Body of pancreas (tissue), 4 donors: Measurements from ENCODE around the gene S1PR1. TPM values are rescaled to one million over a fixed set of nuclear protein-coding genes. Genes with fewer than 3 reads are reported as not detected.

Experiments used
- ATAC-seq: fragments of 150-250 bp; one replicate; pipeline ENCODE4 v1.9.1; 2016
- DNase-seq, 4 donors: peaks; one replicate each; pipeline ENCODE4 v3.0.0-alpha.2; 2019
- H3K27ac ChIP-seq, 4 donors: fragments of 200-600 bp; sonication (generic); 1 replicate in 3 of 4; 2 replicates in 1 of 4; pipeline versions ENCODE4 v1.5.1 to v1.6.1; 2016 to 2019; ENCODE audit warnings: mild to moderate bottlenecking in 1 of 4, mixed read lengths in 1 of 4, moderate library complexity in 1 of 4
- H3K27me3 ChIP-seq, 2 donors: fragments of 200-600 bp; sonication (generic); one replicate each; pipeline ENCODE4 v1.6.0; 2016; ENCODE audit warnings: mild to moderate bottlenecking in 1 of 2
- H3K36me3 ChIP-seq, 2 donors: fragments of 200-600 bp; sonication (generic); replicated peaks in 1 of 2; 2 replicates each; pipeline ENCODE4 v1.5.1; 2016; ENCODE audit warnings: low read depth in 2 of 2; ENCODE audit not compliant: insufficient read depth in 1 of 2
- H3K4me1 ChIP-seq: fragments of 200-600 bp; sonication (generic); one replicate; pipeline ENCODE4 v1.6.0; 2016
- H3K4me3 ChIP-seq, 2 donors: fragments of 200-600 bp; sonication (generic); 1 replicate in 1 of 2; 2 replicates in 1 of 2; pipeline ENCODE4 v1.5.1; 2016 to 2019
- H3K9me3 ChIP-seq, 3 donors: fragments of 200-600 bp; sonication (generic); 1 replicate in 2 of 3; 2 replicates in 1 of 3; pipeline ENCODE4 v1.5.1; 2016
- CTCF ChIP-seq, 7 experiments: fragments of 450-650 bp in 4 of 7; fragments of 200-600 bp in 3 of 7; sonication (generic) in 3 of 7; IDR thresholded peaks; one replicate each; pipeline ENCODE4 v1.5.1; 2016 to 2019; ENCODE audit warnings: antibody characterized with exemption in 7 of 7
- POLR2A ChIP-seq, 3 donors: fragments of 450-650 bp; IDR thresholded peaks; one replicate each; pipeline ENCODE4 v1.6.1; 2016; ENCODE audit warnings: antibody characterized with exemption in 3 of 3, mild to moderate bottlenecking in 2 of 3
- WGBS, 2 donors: methylation state at CpG; one replicate each; pipeline ENCODE4 v1.1.5; 2017; 5-methylcytosine and 5-hydroxymethylcytosine counted together
- intact Hi-C: fragments of 100-400 bp; cut with DNase I; formaldehyde crosslinking; loops from one replicate; pipeline ENCODE4 v1.15.1; 2023
- total RNA-seq, 2 donors: library from RNA; depleted of rRNA; stranded (reverse); fragments of >200 nt; gene quantifications; one replicate each; pipeline ENCODE4 v1.1.0, GENCODE V29; 2016

Gene S1PR1
- total RNA-seq, 2 donors from 2014 or later: 10.1 to 11.5 TPM

GRCh38 chr1:101275672-101276071 is 38.9 kb downstream of the S1PR1 start:
- Histone ChIP-seq H3K9me3 (peaks cover 0 to 5% (median 0%) of the 10 kb centered on the region in 3 donors), H3K27ac (no peak overlapping the region), H3K4me3 (no peak overlapping the region), H3K36me3 (no peaks in the 10 kb centered on the region), H3K4me1 (no peaks in the 10 kb centered on the region), H3K27me3 (no peaks in the 10 kb centered on the region)
- intact Hi-C loops: no loop called here
- ATAC-seq (no peak), DNase-seq (no peak)
- whole genome bisulfite sequencing, 2 donors: 41 to 44% methylated on average over 5 of the region's 5 CpGs
- TF ChIP-seq POLR2A (IDR thresholded peaks at IDR 0.05) (no peak), CTCF (IDR thresholded peaks at IDR 0.05) (no peak)

- ATAC-seq (no peak), DNase-seq (no peak)
- intact Hi-C loops: no loop called here
- no peaks in the 10 kb centered on the region for H3K4me1 ChIP-seq
- no peaks in the 10 kb centered on the region for H3K36me3 ChIP-seq
- WGBS, 2 donors: 55 to 61% methylated on average over 6 of the region's 6 CpGs
- no peak overlapping the region for H3K4me3 ChIP-seq
- no peak for TF ChIP-seq CTCF (IDR thresholded peaks at IDR 0.05)
- no peak for TF ChIP-seq POLR2A (IDR thresholded peaks at IDR 0.05)
- no peaks in the 10 kb centered on the region for H3K9me3 ChIP-seq
- no peaks in the 10 kb centered on the region for H3K27me3 ChIP-seq
- H3K27ac ChIP-seq: no peak overlapping the region
Observed at GRCh38 chr1:101276818-101277217, 40.0 kb downstream of the S1PR1 start.

- no peaks in the 10 kb centered on the region for H3K9me3 ChIP-seq
- WGBS, 2 donors: 59 to 67% methylated on average over 4 of the region's 4 CpGs
- H3K4me1 ChIP-seq: no peaks in the 10 kb centered on the region
- no peaks in the 10 kb centered on the region for H3K36me3 ChIP-seq
- no peak for TF ChIP-seq POLR2A (IDR thresholded peaks at IDR 0.05)
- TF ChIP-seq CTCF (IDR thresholded peaks at IDR 0.05): no peak
- no peak overlapping the region for H3K4me3 ChIP-seq
- no peak for ATAC-seq
- H3K27ac ChIP-seq: no peak overlapping the region
- intact Hi-C loops: no loop called here
- H3K27me3 ChIP-seq: no peaks in the 10 kb centered on the region
- no peak for DNase-seq
Observed at GRCh38 chr1:101278238-101278637, 41.4 kb downstream of the S1PR1 start.

GRCh38 chr1:101278845-101279244 is 42.0 kb downstream of the S1PR1 start:
- no peaks in the 10 kb centered on the region for H3K27me3 ChIP-seq
- H3K36me3 ChIP-seq: no peaks in the 10 kb centered on the region
- H3K27ac ChIP-seq: no peak overlapping the region
- no peak for TF ChIP-seq CTCF (IDR thresholded peaks at IDR 0.05)
- no peak for TF ChIP-seq POLR2A (IDR thresholded peaks at IDR 0.05)
- WGBS, 2 donors: 51 to 69% methylated on average over 3 of the region's 3 CpGs
- DNase-seq (no peak), ATAC-seq (no peak)
- H3K4me1 ChIP-seq: no peaks in the 10 kb centered on the region
- intact Hi-C loops: no loop called here
- no peak overlapping the region for H3K4me3 ChIP-seq
- no peaks in the 10 kb centered on the region for H3K9me3 ChIP-seq

- DNase-seq (no peak), ATAC-seq (no peak)
- TF ChIP-seq CTCF (IDR thresholded peaks at IDR 0.05) (no peak), POLR2A (IDR thresholded peaks at IDR 0.05) (no peak)
- intact Hi-C loops: loop anchor here (10.0 kb wide), 1 partner anchor 355 kb away; no protein-coding TSS in a partner anchor
- H3K4me1 ChIP-seq: no peaks in the 10 kb centered on the region
- no peaks in the 10 kb centered on the region for H3K9me3 ChIP-seq
- 39 to 48% methylated on average over 1 of the region's 1 CpG for WGBS, 2 donors
- H3K27ac ChIP-seq: no peak overlapping the region
- no peaks in the 10 kb centered on the region for H3K36me3 ChIP-seq
- H3K4me3 ChIP-seq: no peak overlapping the region
- H3K27me3 ChIP-seq: no peaks in the 10 kb centered on the region
Observed at GRCh38 chr1:101280049-101280592, 43.3 kb downstream of the S1PR1 start.
